ENCODE measurements around the gene C20orf173.
"Not testable (repeated sequence)": the region's sequence is repeated elsewhere in the genome, so short reads cannot be mapped to it uniquely, and the experiment has no call there.

C20orf173 gene

DNA sequence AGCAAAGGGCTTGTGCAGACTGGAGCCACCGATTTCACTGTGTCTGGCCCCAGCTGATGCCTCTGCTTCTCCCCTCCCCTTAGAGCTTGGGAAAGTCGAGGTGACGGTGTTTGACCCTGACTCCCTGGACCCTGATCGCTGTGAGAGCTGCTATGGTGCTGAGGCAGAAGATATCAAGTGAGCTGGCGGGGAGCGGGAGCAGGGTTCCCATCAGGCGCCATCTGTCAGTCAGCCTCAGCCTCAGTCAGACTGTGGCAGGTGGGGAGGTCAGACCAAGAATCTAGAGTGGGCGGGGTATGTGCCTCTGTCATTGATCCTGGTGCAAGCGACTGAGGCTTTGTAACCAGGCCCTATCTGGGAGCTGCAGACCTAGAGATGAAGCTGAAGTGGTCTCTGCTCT lies 17.9 kb upstream of the C20orf173 start:
- DNase-seq (ENCODE audit: extremely low read depth in 1 of 2, low read depth in 1 of 2) = no peak

DNA sequence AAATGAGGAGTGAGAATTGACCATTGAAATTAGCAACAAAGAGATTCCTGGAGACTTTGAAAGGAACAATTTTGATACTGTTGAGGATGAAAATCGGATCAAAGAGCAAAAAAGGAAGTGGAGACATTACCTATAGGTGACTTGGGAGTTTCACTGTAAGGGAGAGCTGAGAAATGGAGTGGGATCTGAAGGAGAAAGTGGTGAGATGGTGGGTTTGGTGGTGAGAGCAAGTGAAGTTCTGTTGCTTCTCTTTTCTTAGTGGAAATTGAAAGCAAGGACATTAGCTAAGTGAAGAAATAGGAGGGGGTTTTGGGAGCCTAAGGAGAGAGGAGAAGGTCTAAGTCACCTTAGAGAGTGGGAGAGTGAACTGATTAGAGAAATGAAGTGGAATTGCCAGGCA lies 16.7 kb upstream of the C20orf173 start:
- DNase-seq (ENCODE audit: extremely low read depth in 1 of 2, low read depth in 1 of 2) = no peak

DNA sequence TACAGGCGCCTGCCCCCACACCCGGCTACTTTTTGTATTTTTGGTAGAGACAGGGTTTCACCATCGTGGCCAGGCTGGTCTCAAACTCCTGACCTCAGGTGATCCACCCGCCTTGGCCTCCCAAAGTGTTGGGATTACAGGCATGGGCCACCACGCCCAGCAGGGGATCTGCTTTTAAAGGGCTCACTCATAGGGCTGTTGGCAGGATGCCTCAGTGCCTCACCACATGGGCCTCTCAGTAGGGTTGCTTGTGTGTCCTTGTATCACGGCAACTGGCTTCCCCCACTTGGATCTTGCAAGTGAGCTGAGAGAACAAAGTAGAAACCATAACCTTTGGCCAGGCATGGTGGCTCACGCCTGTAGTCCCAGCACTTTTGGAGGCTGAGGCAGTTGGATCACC lies 15.5 kb upstream of the C20orf173 start:
- not testable (repeated sequence) for DNase-seq (ENCODE audit: extremely low read depth in 1 of 2, low read depth in 1 of 2)

DNA sequence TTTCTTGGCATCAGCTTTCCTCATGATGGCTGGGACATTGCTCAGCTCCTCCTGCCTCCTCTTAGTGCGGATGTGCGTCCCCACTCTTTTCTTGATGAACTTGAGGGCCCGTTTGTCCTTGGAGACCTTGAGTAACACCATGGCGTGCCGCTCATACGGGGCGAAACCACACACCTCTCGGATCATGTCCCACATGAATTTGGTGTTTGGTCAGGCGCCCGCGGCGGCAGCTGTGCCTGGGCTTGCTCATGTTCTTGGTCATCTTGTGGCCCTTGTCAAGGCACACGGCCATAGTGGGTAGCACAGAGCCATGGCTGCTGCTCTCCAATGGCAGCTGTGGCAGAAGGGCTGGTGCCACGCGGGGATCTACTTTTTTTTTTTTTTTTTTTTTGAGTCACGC lies 15.0 kb upstream of the C20orf173 start:
- no peak for DNase-seq (ENCODE audit: extremely low read depth in 1 of 2, low read depth in 1 of 2)

DNA sequence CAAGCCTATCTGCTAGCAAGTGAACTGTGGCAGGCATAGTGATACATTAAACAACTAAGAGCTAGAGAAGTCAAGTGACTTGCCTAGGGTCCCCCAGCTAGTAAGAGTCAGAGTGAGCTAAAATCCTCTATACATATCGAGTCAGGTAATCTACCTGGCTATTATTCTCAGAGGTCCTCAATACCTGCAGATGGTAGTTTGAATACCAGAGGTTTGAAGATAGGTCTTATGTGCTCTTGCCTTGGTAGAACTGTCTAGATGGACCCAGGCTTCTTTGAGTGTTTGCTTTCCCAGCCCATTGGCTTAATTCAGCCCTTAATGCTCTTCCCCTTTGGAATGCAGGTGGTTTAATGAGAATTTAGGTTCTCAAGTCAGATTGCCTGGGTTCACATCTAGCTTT lies 13.5 kb upstream of the C20orf173 start:
- DNase-seq (ENCODE audit: extremely low read depth in 1 of 2, low read depth in 1 of 2) = no peak

DNA sequence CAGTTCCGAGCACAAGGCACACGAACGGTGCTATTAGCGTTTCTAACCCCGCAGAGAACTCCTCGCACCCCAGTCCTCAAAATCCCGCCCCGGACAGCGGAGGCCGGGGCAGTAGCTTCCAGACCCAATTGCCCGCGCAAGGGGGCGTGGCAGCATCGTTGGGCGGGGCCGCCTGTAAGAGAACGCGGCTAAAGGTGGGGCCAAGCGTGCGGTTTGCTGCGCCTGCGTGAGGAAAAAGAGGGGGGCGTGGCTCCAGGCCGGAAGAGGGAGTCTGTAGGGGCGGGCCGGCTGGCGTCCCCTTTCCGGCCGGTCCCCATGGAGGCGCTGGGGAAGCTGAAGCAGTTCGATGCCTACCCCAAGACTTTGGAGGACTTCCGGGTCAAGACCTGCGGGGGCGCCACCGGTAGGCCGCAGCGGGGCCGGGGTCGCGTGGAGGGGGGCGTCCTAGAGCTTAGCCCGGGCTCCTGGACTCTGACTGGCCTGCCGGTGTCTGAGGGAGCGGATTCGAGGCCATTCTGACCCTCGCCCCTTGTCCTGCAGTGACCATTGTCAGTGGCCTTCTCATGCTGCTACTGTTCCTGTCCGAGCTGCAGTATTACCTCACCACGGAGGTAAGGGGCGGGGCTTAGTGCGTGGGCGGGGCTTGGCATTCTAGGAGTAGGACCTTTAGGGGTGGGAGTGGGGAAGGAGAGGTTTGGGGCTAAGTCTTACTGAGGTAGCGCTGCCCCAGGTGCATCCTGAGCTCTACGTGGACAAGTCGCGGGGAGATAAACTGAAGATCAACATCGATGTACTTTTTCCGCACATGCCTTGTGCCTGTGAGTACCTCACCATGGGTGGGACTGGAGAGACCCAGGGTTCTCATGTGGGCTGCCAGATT lies 12.6 kb upstream of the C20orf173 start, which contains the start of gene ERGIC3:
TSS of gene ERGIC3 (plus strand) at position 296 of the 880 bp plus-strand sequence. CDS start at position 316, 20 bp downstream.
- DNase-seq (ENCODE audit: extremely low read depth in 1 of 2, low read depth in 1 of 2) = peak; percentile 92 to 94

DNA sequence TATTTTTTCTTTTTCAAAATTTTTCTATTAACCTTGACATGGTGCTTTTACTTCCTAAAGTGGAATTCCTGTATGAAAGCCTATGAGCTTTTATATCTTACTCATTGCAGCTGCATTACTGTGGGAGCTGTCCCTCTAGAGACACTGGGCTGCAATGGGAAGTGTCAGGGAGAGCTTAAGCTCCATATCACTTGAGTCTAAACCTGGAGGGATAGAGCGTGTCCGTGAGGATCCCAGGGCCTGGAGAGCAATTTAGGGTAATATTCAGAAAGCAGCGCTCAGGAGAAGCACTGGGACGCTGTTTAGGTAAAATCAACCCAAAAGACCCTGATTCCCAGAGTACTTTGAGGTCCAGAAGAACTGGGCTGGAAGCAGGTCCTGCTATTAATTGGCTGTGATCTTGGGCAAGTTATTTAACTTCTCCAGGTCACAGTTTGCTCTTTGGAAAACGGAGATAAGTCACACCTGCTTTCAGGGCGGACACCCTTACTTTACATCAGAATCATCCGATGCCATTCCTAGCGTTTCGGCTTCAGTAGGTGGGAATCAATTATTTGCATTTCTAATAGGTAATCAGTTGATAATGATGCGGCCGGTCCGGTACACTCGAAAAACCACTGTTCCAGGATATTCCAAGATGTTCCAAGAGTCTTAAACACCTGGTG lies 11.8 kb upstream of the C20orf173 start:
- DNase-seq (ENCODE audit: extremely low read depth in 1 of 2, low read depth in 1 of 2) = no peak

DNA sequence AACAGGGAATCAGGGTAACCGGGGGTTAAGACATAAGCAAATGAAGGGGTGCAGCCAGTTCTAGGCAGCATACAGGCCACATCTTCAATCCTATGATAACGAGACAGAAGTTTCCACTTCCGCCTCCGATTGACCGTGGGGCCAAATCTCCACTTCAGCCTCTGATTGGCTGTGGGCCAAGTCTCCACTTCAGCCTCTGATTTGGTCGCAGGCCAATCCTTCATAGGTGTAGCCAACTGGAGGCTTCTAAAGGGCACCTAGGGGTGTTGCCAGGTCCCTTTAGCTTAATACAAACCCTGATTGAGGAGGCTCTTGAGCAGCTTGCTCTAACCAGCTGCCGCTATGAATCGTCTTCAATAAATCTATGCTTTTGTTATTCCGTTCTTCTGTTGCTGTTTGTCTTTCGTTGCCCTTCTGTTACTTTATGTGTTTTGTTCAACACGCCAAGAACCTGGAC lies 10.3 kb upstream of the C20orf173 start:
- DNase-seq (ENCODE audit: extremely low read depth in 1 of 2, low read depth in 1 of 2) = no peak

DNA sequence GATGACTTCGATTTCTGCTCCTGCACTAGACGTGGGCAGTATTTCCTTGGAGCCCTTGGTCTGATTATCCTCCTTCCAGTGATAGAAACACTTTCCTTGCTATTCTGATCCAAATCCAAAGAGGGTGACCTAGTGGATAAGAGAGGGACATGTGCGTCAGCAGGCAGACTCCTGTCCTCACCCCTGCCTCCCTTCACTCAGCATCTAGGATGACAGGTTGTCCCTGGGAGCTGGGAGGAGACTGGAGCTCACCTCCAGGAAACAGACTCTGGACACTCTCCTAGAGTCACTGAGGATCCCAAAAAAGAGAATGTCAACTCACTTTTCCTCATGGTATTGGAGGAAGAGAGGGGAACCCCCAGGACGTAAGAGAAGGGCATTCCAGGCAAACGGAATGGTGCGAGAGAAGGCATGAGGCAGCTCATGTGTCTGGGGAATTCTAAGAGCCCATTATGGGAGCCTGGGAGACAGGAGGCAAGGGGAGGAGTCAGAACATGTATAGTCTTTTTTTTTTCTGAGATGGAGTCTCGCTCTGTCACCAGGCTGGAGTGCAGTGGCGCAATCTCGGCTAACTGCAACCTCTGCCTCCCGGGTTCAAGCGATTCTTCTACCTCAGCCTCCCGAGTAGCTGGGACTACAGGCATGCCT lies 2.2 kb downstream of the C20orf173 start:
- DNase-seq (ENCODE audit: extremely low read depth in 1 of 2, low read depth in 1 of 2) = no peak

DNA sequence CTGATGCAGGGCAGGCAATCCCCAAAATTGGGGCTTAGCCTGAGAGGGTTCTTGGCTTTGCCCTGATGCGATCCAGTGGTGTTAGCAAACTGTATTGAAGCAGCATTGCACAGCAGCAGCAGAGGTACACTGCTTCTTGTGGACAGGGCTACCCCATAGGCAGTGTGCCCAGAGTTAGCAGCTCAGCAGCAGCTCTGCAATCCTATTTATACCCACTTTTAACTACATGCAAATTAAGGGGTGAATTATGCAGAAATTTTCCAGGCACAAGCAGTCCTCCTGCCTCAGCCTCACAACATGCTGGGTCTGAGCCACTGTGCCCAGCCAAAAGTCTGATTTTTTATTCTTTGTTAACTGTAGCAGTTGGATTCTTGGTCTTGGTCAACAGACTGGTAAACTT lies 3.8 kb downstream of the C20orf173 start:
- no peak for DNase-seq (ENCODE audit: extremely low read depth in 1 of 2, low read depth in 1 of 2)

DNA sequence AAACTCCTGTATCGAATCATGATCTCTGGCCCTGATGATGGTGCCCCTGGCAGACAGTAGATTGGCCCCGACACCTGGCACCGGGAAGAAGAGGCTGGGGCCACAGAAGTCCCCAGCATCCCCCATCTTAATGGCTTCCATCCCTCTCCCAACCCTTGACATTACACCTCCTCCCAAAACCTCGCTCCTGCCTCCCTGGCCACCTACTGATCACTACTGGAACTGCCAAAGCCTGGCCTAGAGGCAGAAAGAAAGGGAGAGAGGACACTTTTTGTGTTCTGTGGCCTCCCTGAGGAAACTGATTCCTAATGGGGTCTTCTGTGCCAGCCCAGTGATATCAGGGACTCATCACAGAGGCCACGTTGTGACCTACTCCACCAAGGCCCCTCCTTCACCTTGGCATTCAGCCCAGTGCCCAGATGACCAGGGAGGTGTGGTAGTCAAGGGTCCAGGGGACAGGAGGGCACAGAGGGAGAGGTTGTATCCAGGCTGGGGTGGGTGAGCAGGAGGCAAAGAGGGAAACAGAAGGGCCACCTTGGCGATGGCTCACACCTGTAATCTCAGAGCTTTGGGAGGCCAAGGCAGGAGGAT lies 6.1 kb downstream of the C20orf173 start:
- no peak for DNase-seq (ENCODE audit: extremely low read depth in 1 of 2, low read depth in 1 of 2)

DNA sequence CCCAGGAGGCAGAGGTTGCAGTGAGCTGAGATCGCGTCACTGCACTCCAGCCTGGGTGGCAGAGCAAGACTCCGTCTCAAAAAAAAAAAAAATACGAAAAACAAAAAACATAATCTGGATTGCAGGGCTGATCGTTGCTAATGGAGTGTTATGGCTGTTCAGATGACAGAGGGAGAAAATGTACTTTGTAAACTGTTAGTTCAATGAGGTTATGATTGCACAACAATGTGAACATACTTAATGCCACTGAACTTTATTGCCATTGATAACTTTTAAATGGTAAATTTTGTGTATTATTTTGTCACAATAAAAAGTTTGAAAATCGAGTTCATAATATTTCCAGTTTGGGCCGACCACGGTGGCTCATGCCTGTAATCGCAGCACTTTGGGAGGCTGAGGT lies 10.5 kb downstream of the C20orf173 start:
- DNase-seq (ENCODE audit: extremely low read depth in 1 of 2, low read depth in 1 of 2) = no peak

DNA sequence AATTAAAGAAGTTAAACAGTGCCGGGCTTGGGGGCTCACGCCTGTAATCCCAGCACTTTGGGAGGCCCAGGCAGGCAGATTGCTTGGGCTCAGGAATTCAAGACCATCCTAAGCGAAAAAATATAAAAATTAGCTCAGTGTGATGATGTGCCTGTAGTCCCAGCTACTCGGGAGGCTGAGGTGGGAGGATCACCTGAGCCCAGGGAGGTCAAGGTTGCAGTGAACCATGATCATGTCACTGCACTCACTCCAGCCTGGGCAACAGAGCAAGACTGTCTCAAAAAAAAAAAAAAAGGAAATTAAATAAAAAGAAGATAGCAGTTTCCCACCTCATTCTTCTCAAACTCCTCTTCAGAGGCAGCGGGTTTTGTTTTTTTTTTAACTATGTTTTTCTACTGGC lies 11.7 kb downstream of the C20orf173 start:
- DNase-seq (ENCODE audit: extremely low read depth in 1 of 2, low read depth in 1 of 2) = not testable (repeated sequence)

DNA sequence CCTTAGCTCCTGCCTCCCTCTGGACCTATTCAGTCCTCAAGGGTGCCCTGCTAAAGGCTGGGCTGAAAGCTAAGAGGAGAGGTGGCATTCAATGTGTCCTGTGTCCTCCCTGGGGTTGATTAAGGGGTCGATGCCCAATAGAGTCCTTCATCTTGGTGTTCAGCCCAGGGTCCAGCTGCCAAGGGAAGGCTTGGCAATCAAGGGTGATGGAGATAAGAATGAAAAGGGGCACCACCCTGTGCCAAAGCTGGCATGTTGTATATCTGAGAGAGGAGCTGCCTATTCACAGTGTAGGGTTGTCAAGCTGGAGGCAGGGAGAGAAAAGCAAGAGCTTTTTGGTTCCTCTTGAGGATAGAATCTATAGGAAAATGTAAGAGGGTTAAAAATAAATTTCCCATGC lies 12.3 kb downstream of the C20orf173 start:
- no peak for DNase-seq (ENCODE audit: extremely low read depth in 1 of 2, low read depth in 1 of 2)

DNA sequence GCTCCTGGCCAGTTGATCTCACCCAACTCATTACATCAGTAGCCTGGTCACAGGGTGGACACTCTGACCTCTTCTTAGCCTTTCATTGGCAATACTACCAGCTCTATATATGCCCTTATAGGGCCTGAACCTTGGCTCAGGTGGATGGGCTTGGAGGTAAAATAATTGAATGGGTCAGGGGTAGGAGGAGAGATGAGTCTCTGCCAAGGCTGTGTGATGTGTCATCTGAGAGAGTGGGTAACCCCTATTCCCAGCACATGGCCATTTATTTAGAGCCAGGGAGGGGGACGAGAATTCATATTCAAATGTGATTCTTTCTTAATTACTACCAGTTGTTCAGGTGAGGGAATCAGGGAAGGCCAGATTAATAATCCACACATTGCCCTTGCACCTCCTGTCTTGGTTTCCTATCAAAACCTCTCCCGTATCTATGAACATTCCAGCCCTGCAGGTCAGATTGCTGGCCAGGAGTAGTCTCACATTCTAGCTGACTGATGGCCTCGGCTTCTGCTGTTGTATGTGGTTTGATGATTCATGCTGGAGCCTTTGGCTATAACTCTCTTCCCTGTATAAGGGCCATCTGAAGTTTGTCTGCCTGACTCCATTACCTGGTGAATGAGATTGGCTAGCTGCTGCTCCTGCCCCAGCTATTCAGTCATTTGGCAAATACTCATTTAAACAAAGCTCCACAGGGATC lies 13.4 kb downstream of the C20orf173 start:
- DNase-seq (ENCODE audit: extremely low read depth in 1 of 2, low read depth in 1 of 2) = no peak

DNA sequence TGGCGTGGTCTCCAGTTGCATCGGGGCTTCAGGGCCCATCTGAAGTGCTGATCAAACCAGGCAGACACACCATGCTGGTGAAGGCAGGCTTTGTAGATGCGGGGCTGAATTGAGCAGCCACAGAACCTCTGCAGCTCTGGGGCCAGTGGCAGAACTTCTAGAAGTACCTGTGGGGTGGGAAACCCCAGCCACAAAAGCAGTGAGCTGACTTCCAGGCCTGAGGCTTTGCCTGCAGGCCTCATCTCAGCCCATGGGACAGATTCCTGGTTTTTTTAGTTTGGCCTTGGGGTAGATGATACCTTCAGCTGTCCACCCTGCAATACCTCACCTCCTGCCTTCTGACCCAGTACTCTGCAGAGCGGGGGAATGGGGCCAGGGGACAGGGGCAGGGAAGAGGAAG lies 14.1 kb downstream of the C20orf173 start:
- no peak for DNase-seq (ENCODE audit: extremely low read depth in 1 of 2, low read depth in 1 of 2)

DNA sequence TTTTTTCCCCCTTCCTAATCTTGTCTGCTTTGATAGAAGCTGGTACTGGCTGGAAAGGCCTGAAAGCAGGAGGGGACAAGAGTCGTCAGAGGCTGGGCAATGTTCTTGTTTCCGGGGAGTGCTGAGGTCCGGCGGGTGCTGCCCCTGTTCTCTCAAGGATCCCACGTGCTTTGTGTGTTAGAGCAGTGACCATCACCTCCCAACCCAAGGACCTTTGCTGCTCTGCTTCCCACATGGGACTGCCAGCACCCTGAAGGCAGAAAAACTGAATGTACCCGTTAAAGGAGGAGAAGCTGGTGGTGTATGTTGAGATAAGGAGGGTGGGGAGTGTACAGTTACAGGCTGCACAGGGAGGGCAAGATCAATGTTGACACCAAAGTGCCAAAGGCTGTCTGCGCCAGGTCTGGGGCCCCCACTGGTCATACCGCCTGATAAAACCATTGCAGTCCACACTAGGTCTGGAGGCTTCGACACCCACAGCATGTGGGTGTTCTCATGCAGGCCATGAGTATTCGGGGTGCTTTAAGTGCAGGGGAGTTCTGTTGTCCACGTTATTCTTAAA lies 15.0 kb downstream of the C20orf173 start:
- no peak for DNase-seq (ENCODE audit: extremely low read depth in 1 of 2, low read depth in 1 of 2)

DNA sequence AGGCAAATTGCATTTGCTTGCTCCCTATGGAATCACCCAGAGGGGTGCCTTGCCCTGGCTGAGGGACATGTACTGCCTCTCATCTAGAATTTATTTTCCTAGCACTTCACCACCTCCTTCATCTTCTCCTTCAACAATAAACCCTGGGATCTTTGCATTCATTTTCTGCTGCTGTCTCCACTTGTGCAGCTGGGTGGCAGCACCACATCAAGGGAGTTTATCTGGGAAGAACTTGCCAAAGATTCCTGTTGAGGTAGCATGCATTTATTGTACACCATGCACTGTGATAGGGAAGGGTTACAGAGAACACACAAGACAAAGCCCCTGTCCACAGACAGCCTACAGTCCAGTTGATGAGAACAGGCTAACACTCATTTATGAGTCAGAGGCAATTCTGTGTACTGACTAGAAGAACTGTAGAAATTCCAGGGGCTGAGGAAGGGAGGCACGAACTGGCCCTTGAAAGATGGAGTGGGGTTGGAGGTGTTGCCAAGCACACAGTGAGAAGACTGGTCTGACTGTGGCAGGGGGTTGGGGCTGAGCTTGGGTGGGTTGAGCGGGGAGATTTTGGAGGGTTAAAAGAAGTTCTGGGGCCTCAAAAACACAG lies 17.5 kb downstream of the C20orf173 start:
- DNase-seq (ENCODE audit: extremely low read depth in 1 of 2, low read depth in 1 of 2) = no peak

DNA sequence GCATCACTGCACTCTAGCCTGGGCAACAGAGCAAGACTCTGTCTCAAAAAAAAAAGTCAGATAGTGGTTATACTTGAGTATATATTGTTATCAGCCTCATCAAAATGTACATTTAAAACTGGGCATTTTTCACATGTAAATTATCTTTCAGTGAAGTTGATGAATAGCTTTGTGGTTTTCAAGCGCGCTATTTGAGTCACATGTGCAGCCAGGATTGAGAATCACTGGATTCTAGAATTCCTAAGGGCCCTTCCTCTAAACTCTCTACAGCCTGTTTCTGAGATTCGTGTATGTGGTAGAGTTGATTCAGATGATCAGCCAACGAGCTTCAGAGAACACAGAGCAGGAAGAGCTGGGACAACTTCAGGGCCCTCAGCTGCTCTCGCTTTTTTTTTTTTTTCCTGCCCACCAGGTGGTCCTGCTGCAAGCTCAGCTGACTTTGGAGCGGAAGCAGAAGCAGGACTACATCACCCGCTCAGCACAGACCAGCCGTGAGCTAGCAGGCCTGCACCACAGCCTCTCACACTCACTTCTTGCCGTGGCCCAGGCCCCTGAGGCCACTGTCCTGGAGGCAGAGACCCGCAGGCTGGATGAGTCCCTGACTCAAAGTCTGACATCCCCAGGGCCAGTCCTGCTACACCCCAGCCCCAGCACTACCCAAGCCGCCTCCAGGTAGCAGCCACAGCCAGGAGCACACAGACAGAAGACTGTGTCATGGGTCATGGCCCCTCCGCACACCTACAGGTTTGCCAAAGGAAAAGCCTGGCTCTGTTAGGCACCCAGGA lies 18.3 kb downstream of the C20orf173 start:
- no peak for DNase-seq (ENCODE audit: extremely low read depth in 1 of 2, low read depth in 1 of 2)
